Thymus (tissue), 11 donors: ENCODE results near the gene TNFRSF19. TPM values are rescaled to one million over a fixed set of nuclear protein-coding genes. Genes with fewer than 3 reads are reported as not detected.

Source experiments
- DNase-seq, 9 donors: peaks; one replicate each; pipeline ENCODE4 v3.0.0-alpha.2; 2013; ENCODE audit warnings: low spot score in 9 of 9, low read depth in 6 of 9, missing footprints in 1 of 9
- H3K27ac ChIP-seq, 2 donors: one replicate each; pipeline ENCODE4 v1.5.1; 2013; ENCODE audit warnings: control low read depth in 1 of 2, low read depth in 1 of 2, low read length in 1 of 2, mild to moderate bottlenecking in 1 of 2, moderate library complexity in 1 of 2
- H3K27me3 ChIP-seq, 2 donors: one replicate each; pipeline ENCODE4 v1.5.1; 2013; ENCODE audit warnings: low read length in 1 of 2; ENCODE audit not compliant: control insufficient read depth in 2 of 2, insufficient read depth in 1 of 2
- H3K36me3 ChIP-seq, 2 donors: one replicate each; pipeline ENCODE4 v1.5.1; 2013; ENCODE audit warnings: low read length in 1 of 2, mild to moderate bottlenecking in 1 of 2, moderate library complexity in 1 of 2; ENCODE audit not compliant: control insufficient read depth in 2 of 2, insufficient read depth in 2 of 2
- H3K4me1 ChIP-seq, 2 donors: one replicate each; pipeline ENCODE4 v1.5.1; 2013; ENCODE audit warnings: low read length in 2 of 2; ENCODE audit not compliant: control insufficient read depth in 2 of 2, insufficient read depth in 2 of 2
- H3K4me3 ChIP-seq, 2 donors: one replicate each; pipeline ENCODE4 v1.5.1; 2013; ENCODE audit warnings: low read length in 2 of 2, control low read depth in 1 of 2, mild to moderate bottlenecking in 1 of 2
- H3K9me3 ChIP-seq, 2 donors: one replicate each; pipeline ENCODE4 v1.5.1; 2013; ENCODE audit warnings: low read length in 1 of 2, mild to moderate bottlenecking in 1 of 2; ENCODE audit not compliant: control insufficient read depth in 2 of 2, insufficient read depth in 1 of 2
- WGBS: extraction: QIAGEN DNeasy Blood & Tissue Kit; methylation state at CpG from one replicate; pipeline ENCODE4 v1.1.7; 2013; 5-methylcytosine and 5-hydroxymethylcytosine counted together
- polyA plus RNA-seq: library from polyadenylated mRNA; stranded (reverse); fragments of 200-250 nt; gene quantifications from one replicate; pipeline ENCODE4 v1.2.3, GENCODE V29; 2013
- total RNA-seq: library from RNA; stranded (reverse); fragments of 120-200 nt; gene quantifications from one replicate; pipeline ENCODE4 v1.2.4, GENCODE V29; 2013
- donor health status: healthy.

Gene TNFRSF19
- total and polyA plus RNA-seq, 2 donors = 7.6 to 8.5 TPM

- DNase-seq = peak in 8 of 9 donors; percentile 29 to 79 (median 54)
- Histone ChIP-seq H3K27me3 (peaks cover 18 to 53% of the 10 kb centered on the region in 2 donors), H3K9me3 (no peaks in the 10 kb centered on the region), H3K36me3 (no peaks in the 10 kb centered on the region), H3K4me1 (peaks cover 7 to 13% of the 10 kb centered on the region in 2 donors), H3K4me3 (peak overlapping the region; percentile 58 to 72), H3K27ac (peak overlapping the region; percentile 85 to 92)
- 6% methylated on average over 42 of the region's 42 CpGs for WGBS
Observed at GRCh38 chr13:23578411-23579071, 8.3 kb downstream of the TNFRSF19 start.

- H3K4me1 ChIP-seq = peaks cover 7 to 13% of the 10 kb centered on the region in 2 donors
- WGBS = under 1% methylated on average over 82 of the region's 82 CpGs
- H3K27me3 ChIP-seq = peaks cover 18 to 54% of the 10 kb centered on the region in 2 donors
- H3K36me3 ChIP-seq = no peaks in the 10 kb centered on the region
- no peaks in the 10 kb centered on the region for H3K9me3 ChIP-seq
- peak; percentile 63 to 93 (median 84) for DNase-seq
- H3K4me3 ChIP-seq = peak overlapping the region; percentile 58 to 72
- peak overlapping the region; percentile 85 to 92 for H3K27ac ChIP-seq
Observed at GRCh38 chr13:23579072-23579895, 9.1 kb downstream of the TNFRSF19 start.

- peak overlapping the region; percentile 22 to 38 for H3K27ac ChIP-seq
- DNase-seq = no peak
- H3K4me3 ChIP-seq = peak overlapping the region; percentile 43 to 72
- H3K9me3 ChIP-seq = no peaks in the 10 kb centered on the region
- H3K36me3 ChIP-seq = no peaks in the 10 kb centered on the region
- 16% methylated on average over 22 of the region's 22 CpGs for WGBS
- H3K27me3 ChIP-seq = peaks cover 18 to 48% of the 10 kb centered on the region in 2 donors
- H3K4me1 ChIP-seq = peaks cover 7 to 13% of the 10 kb centered on the region in 2 donors
Observed at GRCh38 chr13:23579896-23580683, 9.9 kb downstream of the TNFRSF19 start.

- Histone ChIP-seq H3K27ac (no peak overlapping the region), H3K36me3 (no peaks in the 10 kb centered on the region), H3K4me3 (no peak overlapping the region), H3K9me3 (no peaks in the 10 kb centered on the region), H3K27me3 (peaks cover 18 to 48% of the 10 kb centered on the region in 2 donors), H3K4me1 (peaks cover 7 to 13% of the 10 kb centered on the region in 2 donors)
- WGBS = 94% methylated on average over 1 of the region's 1 CpG
- DNase-seq = no peak
Observed at GRCh38 chr13:23580684-23581060, 10.5 kb downstream of the TNFRSF19 start.

- Histone ChIP-seq H3K27me3 (peaks cover 18 to 40% of the 10 kb centered on the region in 2 donors), H3K9me3 (no peaks in the 10 kb centered on the region), H3K36me3 (no peaks in the 10 kb centered on the region), H3K27ac (no peak overlapping the region), H3K4me3 (no peak overlapping the region), H3K4me1 (peaks cover 7% of the 10 kb centered on the region in 2 donors)
- DNase-seq = no peak
Observed at GRCh38 chr13:23583491-23583890, 13.3 kb downstream of the TNFRSF19 start.

GRCh38 chr13:23584275-23584674 is 14.1 kb downstream of the TNFRSF19 start:
- Histone ChIP-seq H3K9me3 (no peaks in the 10 kb centered on the region), H3K27me3 (peaks cover 18 to 40% of the 10 kb centered on the region in 2 donors), H3K27ac (no peak overlapping the region), H3K4me3 (no peak overlapping the region), H3K36me3 (no peaks in the 10 kb centered on the region), H3K4me1 (peaks cover 4 to 7% of the 10 kb centered on the region in 2 donors)
- 63% methylated on average over 2 of the region's 2 CpGs for WGBS
- DNase-seq = no peak

- Histone ChIP-seq H3K4me3 (no peak overlapping the region), H3K36me3 (no peaks in the 10 kb centered on the region), H3K4me1 (no peaks in the 10 kb centered on the region), H3K9me3 (no peaks in the 10 kb centered on the region), H3K27ac (no peak overlapping the region), H3K27me3 (peaks cover 3 to 19% of the 10 kb centered on the region in 2 donors)
- 97% methylated on average over 6 of the region's 6 CpGs for WGBS
- DNase-seq = no peak
Observed at GRCh38 chr13:23586336-23586735, 16.1 kb downstream of the TNFRSF19 start.

- no peaks in the 10 kb centered on the region for H3K4me1 ChIP-seq
- no peak for DNase-seq
- WGBS = 94% methylated on average over 7 of the region's 7 CpGs
- H3K27me3 ChIP-seq = peaks cover 0 to 9% of the 10 kb centered on the region in 2 donors
- H3K4me3 ChIP-seq = no peak overlapping the region
- peak overlapping the region in 1 of 2 donors; percentile 26 for H3K27ac ChIP-seq
- no peaks in the 10 kb centered on the region for H3K9me3 ChIP-seq
- no peaks in the 10 kb centered on the region for H3K36me3 ChIP-seq
Observed at GRCh38 chr13:23588666-23589065, 18.5 kb downstream of the TNFRSF19 start.
